Inferior parietal cortex (tissue), 1 donor: ENCODE data around the gene GUCA2B.

Experiments
- DNase-seq: peaks from one replicate; pipeline ENCODE4 v3.0.0-alpha.2; 2016; ENCODE audit errors: extremely low spot score

GUCA2B gene

GRCh38 chr1:42184616-42185015, 31.4 kb downstream of the GUCA2B start:
- DNase-seq: no peak

- no peak for DNase-seq
Measured at GRCh38 chr1:42186152-42186551, 32.9 kb downstream of the GUCA2B start.

- no peak for DNase-seq
Measured at GRCh38 chr1:42189931-42190853, 37.0 kb downstream of the GUCA2B start.

- DNase-seq: no peak
Measured at GRCh38 chr1:42191319-42191718, 38.1 kb downstream of the GUCA2B start.

- no peak for DNase-seq
Measured at GRCh38 chr1:42192106-42192505, 38.9 kb downstream of the GUCA2B start.

- no peak for DNase-seq
Measured at GRCh38 chr1:42195841-42196240, 42.6 kb downstream of the GUCA2B start.

- DNase-seq: no peak
Measured at GRCh38 chr1:42198251-42198650, 45.0 kb downstream of the GUCA2B start.

- DNase-seq: no peak
Measured at GRCh38 chr1:42201986-42202385, 48.8 kb downstream of the GUCA2B start.
